ENCODE data around the gene GIGYF1. TPM values are rescaled to one million over a fixed set of nuclear protein-coding genes. Genes with fewer than 3 reads are reported as not detected.

Gene GIGYF1
- total RNA-seq, 1 experiment from 2014 or later = 47.4 TPM

GRCh38 chr7:100735730-100736129 lies 41.7 kb upstream of the GIGYF1 start:
- Histone ChIP-seq H3K27ac (ENCODE audit: low read depth, low read length, poor library complexity, severe bottlenecking) (no peak overlapping the region), H3K4me3 (ENCODE audit: low read depth, low read length, poor library complexity, severe bottlenecking) (no peak overlapping the region), H3K27me3 (replicated peaks; ENCODE audit: insufficient read depth, low read depth, low read length, poor library complexity) (no peaks in the 10 kb centered on the region), H3K36me3 (ENCODE audit: insufficient read depth, low read length, poor library complexity, severe bottlenecking) (no peaks in the 10 kb centered on the region), H3K4me1 (ENCODE audit: insufficient read depth, low read length, poor library complexity, severe bottlenecking) (no peaks in the 10 kb centered on the region), H3K9me3 (ENCODE audit: low read depth, low read length, poor library complexity, severe bottlenecking) (no peaks in the 10 kb centered on the region)
- no peak for DNase-seq (ENCODE audit: low spot score)
- no TSS peak for BruUV-seq (replicated peaks)
- TF ChIP-seq EZH2 (IDR thresholded peaks at IDR 0.05; ENCODE audit: borderline replicate concordance, low read depth, low read length, poor library complexity, severe bottlenecking) (no peak), CTCF (conservative IDR thresholded peaks at IDR 0.05; ENCODE audit: low read depth, low read length) (no peak)
- ChIA-PET CTCF (interaction anchor here (0.6 kb wide), 1 partner anchor 154 kb away, joined by 9 read pairs; the partner anchor contains the start of gene UFSP1), POLR2A (ENCODE audit: low non-redundant PET) (no interaction called here)
- intact Hi-C loops (cut with micrococcal nuclease; ENCODE audit: unreplicated experiment) = no loop called here

DNA sequence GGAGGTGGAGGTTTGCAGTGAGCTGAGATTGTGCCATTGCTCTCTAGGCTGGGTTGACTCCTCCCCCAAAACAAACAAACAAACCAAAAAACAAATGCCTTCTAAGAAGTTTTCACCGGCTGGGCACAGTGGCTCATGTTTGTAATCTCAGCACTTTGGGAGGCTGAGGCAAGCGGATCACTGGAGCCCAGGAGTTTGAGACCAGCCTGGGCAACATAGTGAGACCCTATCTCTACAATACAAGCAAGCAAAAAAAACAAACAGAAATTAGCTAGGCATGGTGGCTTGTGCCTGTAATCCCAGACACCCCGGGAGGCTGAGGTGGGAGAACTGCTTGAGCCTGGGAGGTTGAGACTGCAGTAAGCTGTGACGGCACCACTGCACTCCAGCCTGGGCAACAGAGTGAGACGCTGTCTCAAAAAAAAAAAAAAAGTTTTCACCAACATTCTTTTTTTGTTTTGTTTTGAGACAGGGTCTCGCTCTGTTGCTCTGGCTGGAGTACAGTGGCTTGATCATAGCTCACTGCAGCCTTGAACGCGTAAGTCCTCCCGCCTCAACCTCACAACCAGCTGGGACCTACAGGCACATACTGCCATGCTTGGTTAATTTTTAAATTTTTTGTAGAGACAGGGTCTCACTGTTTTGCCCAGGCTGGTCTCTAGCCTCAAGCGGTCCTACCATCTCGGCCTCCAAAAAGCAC lies 38.0 kb upstream of the GIGYF1 start:
- intact Hi-C loops (cut with micrococcal nuclease; ENCODE audit: unreplicated experiment) = no loop called here
- no peak for DNase-seq (ENCODE audit: low spot score)
- ChIA-PET POLR2A (ENCODE audit: low non-redundant PET) (no interaction called here), CTCF (interaction anchor here (0.5 kb wide), 1 partner anchor 445 kb away, joined by 3 read pairs; no protein-coding TSS in a partner anchor)
- no peaks in the 10 kb centered on the region for H3K9me3 ChIP-seq (ENCODE audit: low read depth, low read length, poor library complexity, severe bottlenecking)
- BruUV-seq (replicated peaks) = no TSS peak
- no peak overlapping the region for H3K27ac ChIP-seq (ENCODE audit: low read depth, low read length, poor library complexity, severe bottlenecking)
- no peaks in the 10 kb centered on the region for H3K36me3 ChIP-seq (ENCODE audit: insufficient read depth, low read length, poor library complexity, severe bottlenecking)
- no peak for TF ChIP-seq CTCF (conservative IDR thresholded peaks at IDR 0.05; ENCODE audit: low read depth, low read length)
- TF ChIP-seq EZH2 (IDR thresholded peaks at IDR 0.05; ENCODE audit: borderline replicate concordance, low read depth, low read length, poor library complexity, severe bottlenecking) = no peak
- no peaks in the 10 kb centered on the region for H3K4me1 ChIP-seq (ENCODE audit: insufficient read depth, low read length, poor library complexity, severe bottlenecking)
- no peak overlapping the region for H3K4me3 ChIP-seq (ENCODE audit: low read depth, low read length, poor library complexity, severe bottlenecking)
- no peaks in the 10 kb centered on the region for H3K27me3 ChIP-seq (replicated peaks; ENCODE audit: insufficient read depth, low read depth, low read length, poor library complexity)

GRCh38 chr7:100730136-100730800 lies 36.2 kb upstream of the GIGYF1 start:
- no peak for DNase-seq (ENCODE audit: low spot score)
- CTCF ChIA-PET = no interaction called here
- Histone ChIP-seq H3K27me3 (replicated peaks; ENCODE audit: insufficient read depth, low read depth, low read length, poor library complexity) (no peaks in the 10 kb centered on the region), H3K4me3 (ENCODE audit: low read depth, low read length, poor library complexity, severe bottlenecking) (no peak overlapping the region), H3K27ac (ENCODE audit: low read depth, low read length, poor library complexity, severe bottlenecking) (no peak overlapping the region), H3K9me3 (ENCODE audit: low read depth, low read length, poor library complexity, severe bottlenecking) (no peaks in the 10 kb centered on the region), H3K36me3 (ENCODE audit: insufficient read depth, low read length, poor library complexity, severe bottlenecking) (no peaks in the 10 kb centered on the region), H3K4me1 (ENCODE audit: insufficient read depth, low read length, poor library complexity, severe bottlenecking) (no peaks in the 10 kb centered on the region)
- TF ChIP-seq EZH2 (IDR thresholded peaks at IDR 0.05; ENCODE audit: borderline replicate concordance, low read depth, low read length, poor library complexity, severe bottlenecking) (no peak), CTCF (conservative IDR thresholded peaks at IDR 0.05; ENCODE audit: low read depth, low read length) (no peak)
- POLR2A ChIA-PET (ENCODE audit: low non-redundant PET) = no interaction called here
- intact Hi-C loops (cut with micrococcal nuclease; ENCODE audit: unreplicated experiment) = no loop called here
- no TSS peak for BruUV-seq (replicated peaks)
